BLaER1 treated with 17β-estradiol and CSF1 and Interleukin-3, amounts not matched to agents 10 nM and 100 nM (cell line): ENCODE data around the gene LATS2.
A peak's percentile ranks its signal among the peaks of the same experiment; 100 is the strongest.

Source experiments
- H3K27ac ChIP-seq, 11 experiments: shearing (Covaris generic); formaldehyde crosslinking; 2 replicates each; pipeline ENCODE4 v1.8.1; 2022
- H3K27me3 ChIP-seq, 11 experiments: shearing (Covaris generic); formaldehyde crosslinking; 2 replicates each; pipeline ENCODE4 v1.8.1; 2022
- H3K36me3 ChIP-seq, 11 experiments: shearing (Covaris generic); formaldehyde crosslinking; 2 replicates each; pipeline ENCODE4 v1.8.1; 2022
- H3K4me1 ChIP-seq, 10 experiments: shearing (Covaris generic); formaldehyde crosslinking; 2 replicates each; pipeline ENCODE4 v1.8.1; 2022
- H3K4me2 ChIP-seq, 11 experiments: shearing (Covaris generic); formaldehyde crosslinking; 2 replicates each; pipeline ENCODE4 v1.8.1; 2022
- H3K4me3 ChIP-seq, 10 experiments: shearing (Covaris generic); formaldehyde crosslinking; 2 replicates each; pipeline ENCODE4 v1.8.1; 2022
- H3K9ac ChIP-seq, 11 experiments: shearing (Covaris generic); formaldehyde crosslinking; 2 replicates each; pipeline ENCODE4 v1.8.1; 2022
- H3K9me3 ChIP-seq, 11 experiments: shearing (Covaris generic); formaldehyde crosslinking; replicated peaks in 1 of 11; 2 replicates each; pipeline ENCODE4 v1.8.1; 2022
- H4K20me1 ChIP-seq, 11 experiments: shearing (Covaris generic); formaldehyde crosslinking; 2 replicates each; pipeline ENCODE4 v1.8.1; 2022
- Cebpa-rat ChIP-seq, 11 experiments: shearing (Covaris generic); IDR thresholded peaks; 2 replicates each; pipeline ENCODE4 v1.8.1; 2022

LATS2 gene

GRCh38 chr13:21067848-21068247, 6.5 kb upstream of the LATS2 start:
- Histone ChIP-seq H3K4me2 (peak overlapping the region in 5 of 11 experiments; percentile 50 to 94 (median 77); a peak in 9 of 22 replicates), H3K27ac (peak overlapping the region in 4 of 11 experiments; percentile 2 to 99 (median 86); a peak in 7 of 22 replicates), H3K4me3 (no peak overlapping the region), H4K20me1 (no peaks in the 10 kb centered on the region), H3K36me3 (no peaks in the 10 kb centered on the region), H3K27me3 (no peaks in the 10 kb centered on the region), H3K4me1 (peaks cover 3 to 99% (median 71%) of the 10 kb centered on the region in 10 experiments), H3K9ac (no peak overlapping the region), H3K9me3 (no peaks in the 10 kb centered on the region)
- TF ChIP-seq Cebpa-rat (IDR thresholded peaks at IDR 0.05) = no peak

- Histone ChIP-seq H3K27ac (peak overlapping the region in 5 of 11 experiments; percentile 32 to 99 (median 72); a peak in 7 of 22 replicates), H3K9ac (no peak overlapping the region; a peak in 2 of 22 replicates), H4K20me1 (no peaks in the 10 kb centered on the region), H3K4me1 (peaks cover 10 to 99% (median 71%) of the 10 kb centered on the region in 10 experiments), H3K27me3 (peaks cover 0 to under 1% (median 0%) of the 10 kb centered on the region in 11 experiments; a peak in 1 of 22 replicates), H3K9me3 (no peaks in the 10 kb centered on the region), H3K4me2 (peak overlapping the region in 7 of 11 experiments; percentile 11 to 94 (median 67); a peak in 13 of 22 replicates), H3K4me3 (no peak overlapping the region), H3K36me3 (no peaks in the 10 kb centered on the region)
- TF ChIP-seq Cebpa-rat (IDR thresholded peaks at IDR 0.05) = no peak
Measured at GRCh38 chr13:21066946-21067345, 5.6 kb upstream of the LATS2 start.

- no peaks in the 10 kb centered on the region for H3K36me3 ChIP-seq
- H4K20me1 ChIP-seq = peaks cover 0 to 4% (median under 1%) of the 10 kb centered on the region in 11 experiments; a peak in 8 of 22 replicates
Measured at GRCh38 chr13:21065686-21066085, 4.3 kb upstream of the LATS2 start.

GRCh38 chr13:21063031-21063430, 1.6 kb upstream of the LATS2 start:
- TF ChIP-seq Cebpa-rat (IDR thresholded peaks at IDR 0.05) = no peak
- H3K4me1 ChIP-seq = peaks cover 31 to 85% (median 59%) of the 10 kb centered on the region in 10 experiments

More at GRCh38 chr13:21065686-21066085, 4.3 kb upstream of the LATS2 start:
- no peak for TF ChIP-seq Cebpa-rat (IDR thresholded peaks at IDR 0.05)
- Histone ChIP-seq H3K4me1 (peaks cover 13 to 91% (median 65%) of the 10 kb centered on the region in 10 experiments), H3K4me2 (peak overlapping the region in 7 of 11 experiments; percentile 17 to 94 (median 67); a peak in 12 of 22 replicates), H3K27ac (peak overlapping the region in 6 of 11 experiments; percentile 29 to 99 (median 66); a peak in 11 of 22 replicates), H3K9me3 (no peaks in the 10 kb centered on the region), H3K9ac (peak overlapping the region in 3 of 11 experiments; percentile 33 to 36 (median 33); a peak in 3 of 22 replicates), H3K27me3 (peaks cover 0 to 13% (median under 1%) of the 10 kb centered on the region in 11 experiments; a peak in 8 of 22 replicates), H3K4me3 (no peak overlapping the region)

GRCh38 chr13:21060338-21061028, 903 bp downstream of the LATS2 start:
- no peaks in the 10 kb centered on the region for H3K9me3 ChIP-seq
- no peak for TF ChIP-seq Cebpa-rat (IDR thresholded peaks at IDR 0.05)
- peak overlapping the region; percentile 81 to 99 (median 89) for H3K4me2 ChIP-seq
- peak overlapping the region; percentile 84 to 97 (median 92) for H3K9ac ChIP-seq
- H3K36me3 ChIP-seq = peaks cover 0 to 34% (median 0%) of the 10 kb centered on the region in 11 experiments; a peak in 9 of 22 replicates
- peak overlapping the region; percentile 81 to 97 (median 89) for H3K27ac ChIP-seq
- peak overlapping the region; percentile 78 to 99 (median 94) for H3K4me3 ChIP-seq
- peaks cover 32 to 54% (median 49%) of the 10 kb centered on the region in 11 experiments for H4K20me1 ChIP-seq
- H3K4me1 ChIP-seq = peaks cover 47 to 85% (median 53%) of the 10 kb centered on the region in 10 experiments
- H3K27me3 ChIP-seq = peaks cover 0 to 28% (median 13%) of the 10 kb centered on the region in 11 experiments; a peak in 14 of 22 replicates

More at GRCh38 chr13:21063031-21063430, 1.6 kb upstream of the LATS2 start:
- no peak overlapping the region for H3K4me3 ChIP-seq
- peaks cover 0 to 12% (median 0%) of the 10 kb centered on the region in 11 experiments; a peak in 3 of 22 replicates for H3K36me3 ChIP-seq
- no peaks in the 10 kb centered on the region for H3K9me3 ChIP-seq
- peaks cover 0 to 28% (median 13%) of the 10 kb centered on the region in 11 experiments; a peak in 14 of 22 replicates for H3K27me3 ChIP-seq
- H4K20me1 ChIP-seq = peaks cover 17 to 28% (median 23%) of the 10 kb centered on the region in 11 experiments; a peak in 19 of 22 replicates
- H3K27ac ChIP-seq = no peak overlapping the region
- peak overlapping the region in 8 of 11 experiments; percentile 9 to 98 (median 84); a peak in 12 of 22 replicates for H3K4me2 ChIP-seq
- H3K9ac ChIP-seq = no peak overlapping the region

- Histone ChIP-seq H3K9ac (peak overlapping the region; percentile 84 to 97 (median 92)), H3K4me2 (peak overlapping the region; percentile 81 to 99 (median 89)), H3K4me1 (peaks cover 51 to 85% (median 56%) of the 10 kb centered on the region in 10 experiments), H3K27me3 (peaks cover 0 to 28% (median 13%) of the 10 kb centered on the region in 11 experiments; a peak in 14 of 22 replicates), H3K9me3 (no peaks in the 10 kb centered on the region), H3K27ac (peak overlapping the region; percentile 81 to 97 (median 89); a peak in 18 of 22 replicates), H3K4me3 (peak overlapping the region; percentile 78 to 99 (median 94)), H3K36me3 (peaks cover 0 to 37% (median 0%) of the 10 kb centered on the region in 11 experiments; a peak in 9 of 22 replicates), H4K20me1 (peaks cover 39 to 61% (median 56%) of the 10 kb centered on the region in 11 experiments)
- TF ChIP-seq Cebpa-rat (IDR thresholded peaks at IDR 0.05) = no peak
Measured at GRCh38 chr13:21059641-21060337, 1.6 kb downstream of the LATS2 start.

GRCh38 chr13:21058361-21058760, 3.0 kb downstream of the LATS2 start:
- Histone ChIP-seq H3K4me2 (peak overlapping the region in 9 of 11 experiments; percentile 81 to 99 (median 89); a peak in 16 of 22 replicates), H3K27me3 (peaks cover 0 to 28% (median 13%) of the 10 kb centered on the region in 11 experiments; a peak in 14 of 22 replicates), H3K4me3 (peak overlapping the region in 5 of 10 experiments; percentile 17 to 99 (median 86); a peak in 7 of 20 replicates), H3K9ac (peak overlapping the region in 4 of 11 experiments; percentile 28 to 97 (median 94); a peak in 1 of 22 replicates), H4K20me1 (peaks cover 54 to 75% (median 70%) of the 10 kb centered on the region in 11 experiments), H3K4me1 (peaks cover 60 to 86% (median 70%) of the 10 kb centered on the region in 10 experiments), H3K9me3 (no peaks in the 10 kb centered on the region), H3K27ac (no peak overlapping the region), H3K36me3 (peaks cover 0 to 52% (median 1%) of the 10 kb centered on the region in 11 experiments; a peak in 9 of 22 replicates)
- no peak for TF ChIP-seq Cebpa-rat (IDR thresholded peaks at IDR 0.05)

GRCh38 chr13:21055511-21056045, 5.8 kb downstream of the LATS2 start:
- no peak overlapping the region for H3K4me3 ChIP-seq
- H3K9me3 ChIP-seq = no peaks in the 10 kb centered on the region
- TF ChIP-seq Cebpa-rat (IDR thresholded peaks at IDR 0.05) = no peak
- H3K9ac ChIP-seq = no peak overlapping the region
- no peak overlapping the region for H3K27ac ChIP-seq
- H3K4me1 ChIP-seq = peaks cover 65 to 96% (median 78%) of the 10 kb centered on the region in 10 experiments
- peak overlapping the region; percentile 32 to 99 (median 68) for H3K4me2 ChIP-seq
- peaks cover 81 to 100% (median 96%) of the 10 kb centered on the region in 11 experiments for H4K20me1 ChIP-seq
- peaks cover 0 to 13% (median 11%) of the 10 kb centered on the region in 11 experiments; a peak in 13 of 22 replicates for H3K27me3 ChIP-seq
- H3K36me3 ChIP-seq = peaks cover 0 to 80% (median 12%) of the 10 kb centered on the region in 11 experiments; a peak in 10 of 22 replicates
